ENCODE measurements around the gene PPP2CA.

Gene PPP2CA

DNA sequence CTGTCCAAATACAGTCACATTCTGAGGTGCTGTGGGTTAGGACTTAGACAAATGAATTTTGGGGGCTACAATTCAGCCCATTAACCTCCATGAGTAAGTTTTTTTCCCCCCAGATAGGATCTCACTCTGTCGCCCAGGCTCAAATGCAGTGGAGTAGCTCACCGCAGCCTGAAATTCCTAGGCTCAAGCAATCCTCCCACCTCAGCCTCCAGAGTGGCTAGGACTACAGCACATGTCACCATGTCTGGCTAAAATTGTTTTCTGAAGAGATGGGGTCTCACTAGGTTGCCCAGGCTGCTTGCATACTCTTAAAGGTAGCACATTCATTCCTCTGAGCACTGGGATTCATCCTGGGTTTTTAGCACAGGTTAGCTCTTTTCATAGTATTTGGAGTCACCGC lies 22.2 kb downstream of the PPP2CA start:
- no peak for DNase-seq

DNA sequence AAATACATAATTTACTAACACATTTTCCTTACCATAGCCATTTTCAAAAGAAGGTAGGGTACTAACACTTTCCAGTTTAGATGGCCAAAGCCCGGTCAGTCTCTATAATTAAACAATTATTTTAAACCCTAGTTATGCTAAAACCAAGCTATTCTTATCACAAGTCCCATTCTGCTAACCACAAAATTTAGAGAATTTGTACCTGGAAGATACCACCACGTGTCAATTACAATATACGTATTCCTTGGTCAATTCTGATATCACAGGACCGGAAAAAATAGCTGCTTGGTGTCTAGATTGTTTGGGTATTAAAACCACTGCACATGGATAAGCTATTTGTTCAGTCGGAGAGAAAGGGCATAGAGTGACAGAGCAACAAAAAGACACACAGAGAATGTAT lies 30.2 kb downstream of the PPP2CA start:
- no peak for DNase-seq

DNA sequence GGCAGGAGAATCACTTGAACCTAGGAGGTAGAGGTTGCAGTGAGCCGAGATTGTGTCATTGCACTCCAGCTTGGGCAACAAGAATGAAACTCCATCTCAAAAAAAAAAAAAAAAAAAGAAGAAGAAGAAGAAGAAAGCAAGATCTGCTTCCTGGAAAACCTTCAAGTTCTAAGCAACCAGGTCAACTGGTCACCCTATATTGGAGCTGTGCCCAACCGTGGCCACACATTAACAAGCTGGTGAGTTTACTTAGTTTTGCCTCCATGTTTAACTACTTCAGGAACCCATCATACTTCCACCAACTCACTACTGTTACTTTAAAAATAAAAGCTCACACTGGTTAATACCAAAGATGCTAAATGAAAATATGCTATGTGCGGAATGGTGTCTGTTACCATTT lies 36.8 kb downstream of the PPP2CA start:
- no peak for DNase-seq

DNA sequence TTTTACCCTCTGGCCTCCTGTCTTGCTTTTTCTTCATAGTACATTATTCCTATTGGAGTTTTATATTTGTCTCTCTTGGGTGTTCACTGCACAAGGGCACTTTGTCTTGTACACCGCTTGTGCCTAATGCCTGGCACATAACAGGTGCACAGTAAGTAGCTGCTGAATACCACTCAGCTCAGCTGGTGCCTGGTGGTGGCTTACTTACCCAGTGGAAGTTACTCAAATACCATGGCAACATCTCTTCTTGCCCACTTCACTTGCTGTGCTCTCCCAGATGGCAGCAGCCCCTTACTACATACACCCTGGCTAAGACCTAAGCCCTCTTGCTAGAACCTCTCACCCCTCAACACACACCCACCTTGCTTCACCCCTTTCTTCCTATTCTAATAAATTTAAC lies 37.8 kb downstream of the PPP2CA start:
- DNase-seq = no peak

DNA sequence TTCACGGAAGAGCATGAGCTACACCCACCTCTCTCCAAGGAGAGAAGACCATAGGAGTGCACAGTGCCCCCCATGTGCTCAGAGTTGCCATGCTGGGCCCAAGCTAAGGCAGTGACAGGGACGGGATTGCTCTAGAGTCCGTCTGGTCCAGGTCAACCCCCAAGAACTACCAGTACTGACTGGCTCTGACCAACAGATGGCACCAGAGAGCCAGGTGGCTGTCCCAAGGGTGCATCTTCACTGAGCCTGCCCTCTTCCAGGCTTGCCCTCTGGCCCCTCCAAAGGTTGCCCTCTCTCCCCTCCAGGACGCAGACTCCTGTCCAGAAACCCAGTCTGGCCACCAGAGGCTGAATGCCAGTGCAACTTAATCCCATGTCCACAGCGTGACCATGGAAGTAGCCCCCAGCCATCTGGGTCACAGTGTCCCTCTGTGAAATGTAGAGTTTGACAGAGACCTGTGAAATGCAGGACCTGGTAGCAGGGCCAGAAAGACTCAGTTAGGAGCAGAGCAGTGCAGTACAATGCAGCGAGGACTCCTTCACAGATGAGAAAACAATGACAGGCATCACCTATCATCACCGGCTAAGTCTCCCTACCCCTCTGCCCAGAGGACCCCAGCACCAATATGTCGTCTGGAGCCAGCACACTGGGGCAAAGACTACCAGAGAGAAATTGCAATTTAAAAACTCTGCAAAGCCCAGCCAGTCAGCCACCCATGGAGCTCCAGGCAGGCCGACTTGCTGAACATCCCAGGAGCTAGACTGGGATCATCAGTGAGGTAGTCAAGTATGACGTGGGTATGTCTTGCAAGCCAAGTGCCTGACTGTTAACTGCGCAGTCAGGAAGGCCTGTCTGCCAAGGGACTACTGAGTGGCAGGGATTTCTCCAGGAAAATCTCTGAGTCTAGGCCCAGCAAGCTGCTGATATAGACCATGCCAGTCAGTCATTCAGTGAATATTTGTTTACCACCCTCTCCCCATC lies 41.4 kb downstream of the PPP2CA start:
- peak in 50 of 58 donors; percentile 2 to 74 (median 32) for DNase-seq

DNA sequence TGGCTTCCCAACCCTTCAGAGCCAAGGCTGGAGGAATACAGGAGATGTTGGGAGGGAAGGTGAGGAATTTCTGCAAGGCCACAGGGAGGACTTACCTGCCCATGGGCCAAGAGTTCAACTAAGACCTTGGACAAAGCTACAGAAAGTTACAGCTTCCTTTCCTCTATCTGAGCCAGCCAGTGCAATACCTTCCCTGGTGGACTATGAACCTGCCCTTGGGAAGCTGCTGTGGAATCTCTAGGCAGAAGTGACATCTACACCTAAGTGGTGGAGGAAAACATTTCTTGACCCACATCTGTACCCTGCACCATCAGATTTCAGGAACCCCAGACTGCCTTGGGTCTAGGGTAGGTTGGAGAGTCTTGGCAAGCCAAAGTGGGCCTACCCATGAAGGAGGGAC lies 42.4 kb downstream of the PPP2CA start:
- DNase-seq = no peak

DNA sequence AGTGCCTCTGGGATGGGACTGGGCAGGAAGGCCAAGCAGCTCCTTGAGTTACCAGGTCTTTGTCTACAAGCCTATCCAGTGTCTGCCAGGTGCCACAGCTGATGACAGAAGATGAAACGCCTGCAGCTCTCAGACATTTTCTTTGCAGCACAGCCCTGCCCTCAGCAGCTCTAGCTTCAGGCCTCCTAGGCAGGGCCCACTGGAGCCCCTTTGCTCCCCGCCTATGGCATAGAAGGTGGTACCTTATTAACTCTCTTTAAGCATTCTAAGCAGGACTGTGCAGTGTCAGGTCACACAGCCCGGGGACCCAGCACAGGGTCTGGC lies 47.8 kb downstream of the PPP2CA start:
- DNase-seq = no peak

DNA sequence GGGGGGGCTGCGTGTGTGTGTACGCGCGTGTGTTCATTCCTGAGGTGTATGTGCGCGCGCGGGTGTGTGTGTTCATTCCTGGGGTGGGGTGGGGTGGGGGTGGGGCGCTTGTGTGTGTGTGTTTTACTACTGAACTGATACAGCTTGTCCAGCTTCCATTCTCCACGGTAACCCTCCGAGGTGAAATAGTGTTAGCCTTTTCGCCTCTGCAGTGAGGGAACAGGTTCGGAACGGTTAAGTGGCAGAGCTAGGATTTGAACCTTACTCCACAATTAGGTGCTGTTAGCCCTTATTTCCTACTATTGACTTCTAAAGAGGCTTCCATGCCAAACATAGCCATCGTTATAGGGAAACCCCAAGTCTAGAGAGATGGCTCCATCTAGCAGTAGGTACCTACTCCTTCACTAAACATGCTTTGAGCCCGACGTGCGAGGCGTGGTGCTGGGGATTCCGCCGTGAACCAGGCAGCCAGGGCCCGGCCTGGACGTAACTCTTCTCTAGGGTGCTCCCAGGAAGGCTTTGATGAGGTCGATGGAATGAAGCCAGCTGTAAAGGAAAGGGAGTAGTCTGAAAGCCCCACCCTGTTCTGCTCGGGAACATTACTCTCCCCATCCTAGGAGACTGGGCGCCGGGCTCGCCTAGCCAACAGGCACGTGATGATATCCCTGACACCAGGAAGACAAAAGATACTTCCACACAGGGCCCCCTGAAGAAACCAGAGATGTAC lies 48.3 kb downstream of the PPP2CA start:
- peak in 3 of 58 donors; percentile 55 to 76 (median 70) for DNase-seq

DNA sequence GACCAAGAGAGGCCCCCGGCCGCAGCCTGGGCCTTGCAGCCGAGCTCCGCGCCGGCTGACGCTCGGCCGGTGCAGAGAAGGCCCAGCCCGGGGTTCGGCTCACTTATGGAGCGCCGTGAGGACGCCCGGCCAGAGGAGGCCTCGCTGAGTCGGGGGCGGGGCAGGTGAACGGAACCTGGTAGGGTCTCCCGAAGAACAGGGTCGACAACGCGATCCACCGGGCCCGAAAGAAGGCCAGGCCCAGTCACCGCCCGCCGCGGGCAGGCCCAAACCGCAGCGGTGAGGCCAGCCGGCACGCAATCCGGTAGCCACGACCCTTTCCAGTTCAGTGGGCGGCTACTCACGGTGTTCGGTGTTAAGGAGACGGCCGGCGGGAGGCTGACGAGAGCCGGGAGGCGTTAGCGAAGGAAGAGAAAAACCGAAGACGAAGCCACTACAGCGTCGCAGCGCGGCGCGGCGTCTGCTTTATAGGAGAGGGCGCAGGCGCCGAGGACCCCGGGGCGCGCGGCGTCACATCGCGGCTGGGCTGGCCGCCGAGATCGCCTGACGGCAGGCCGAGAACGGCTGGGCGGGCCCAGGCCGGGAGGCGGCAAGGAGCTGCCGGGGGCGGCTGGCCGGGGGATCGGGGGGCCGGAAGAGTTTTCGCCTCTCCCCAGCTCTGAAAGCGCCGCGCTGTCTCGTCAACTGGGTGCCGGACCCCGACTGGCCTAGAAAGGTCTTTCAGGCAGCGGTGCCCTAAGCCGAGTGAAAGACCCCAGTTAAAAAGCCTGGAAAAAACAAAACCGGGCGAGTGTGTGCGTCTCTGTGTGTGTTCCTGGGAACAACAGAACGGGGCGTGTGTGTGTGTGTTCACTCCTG lies 49.1 kb downstream of the PPP2CA start, which contains the start of gene SKP1:
TSS of gene SKP1 (minus strand) at position 440 of the 858 bp plus-strand sequence. CDS start 2,928 bp downstream, outside the sequence.
- peak; percentile 13 to 95 (median 79) for DNase-seq

DNA sequence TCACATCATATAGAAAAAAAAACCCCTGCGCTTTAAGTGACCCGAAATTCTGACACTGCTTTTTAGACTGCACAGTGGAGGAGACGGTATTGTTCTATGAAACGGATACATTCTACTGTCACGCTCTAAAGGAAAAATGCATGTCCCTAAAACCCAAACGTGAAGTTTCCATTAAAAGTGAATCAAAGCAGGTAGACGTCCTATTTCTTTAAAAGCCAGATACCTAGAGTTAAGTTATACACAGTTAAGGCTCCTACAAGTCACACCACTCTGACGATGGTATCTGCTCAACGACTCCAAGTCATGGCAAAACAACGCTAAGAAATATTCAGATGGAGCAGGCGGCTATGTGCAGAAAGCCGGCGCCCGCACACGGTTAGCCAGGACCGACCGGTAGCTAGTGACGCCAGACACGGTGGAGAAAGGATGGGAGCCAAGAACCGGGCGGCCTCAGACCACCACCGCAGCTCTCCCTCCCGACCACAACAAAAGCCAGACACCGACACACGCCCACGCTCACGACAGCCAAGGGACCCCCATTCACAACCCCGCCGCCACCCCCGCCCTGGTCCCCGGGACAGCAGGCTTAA lies 49.9 kb downstream of the PPP2CA start:
- DNase-seq = peak in 10 of 58 donors; percentile 27 to 62 (median 45)

DNA sequence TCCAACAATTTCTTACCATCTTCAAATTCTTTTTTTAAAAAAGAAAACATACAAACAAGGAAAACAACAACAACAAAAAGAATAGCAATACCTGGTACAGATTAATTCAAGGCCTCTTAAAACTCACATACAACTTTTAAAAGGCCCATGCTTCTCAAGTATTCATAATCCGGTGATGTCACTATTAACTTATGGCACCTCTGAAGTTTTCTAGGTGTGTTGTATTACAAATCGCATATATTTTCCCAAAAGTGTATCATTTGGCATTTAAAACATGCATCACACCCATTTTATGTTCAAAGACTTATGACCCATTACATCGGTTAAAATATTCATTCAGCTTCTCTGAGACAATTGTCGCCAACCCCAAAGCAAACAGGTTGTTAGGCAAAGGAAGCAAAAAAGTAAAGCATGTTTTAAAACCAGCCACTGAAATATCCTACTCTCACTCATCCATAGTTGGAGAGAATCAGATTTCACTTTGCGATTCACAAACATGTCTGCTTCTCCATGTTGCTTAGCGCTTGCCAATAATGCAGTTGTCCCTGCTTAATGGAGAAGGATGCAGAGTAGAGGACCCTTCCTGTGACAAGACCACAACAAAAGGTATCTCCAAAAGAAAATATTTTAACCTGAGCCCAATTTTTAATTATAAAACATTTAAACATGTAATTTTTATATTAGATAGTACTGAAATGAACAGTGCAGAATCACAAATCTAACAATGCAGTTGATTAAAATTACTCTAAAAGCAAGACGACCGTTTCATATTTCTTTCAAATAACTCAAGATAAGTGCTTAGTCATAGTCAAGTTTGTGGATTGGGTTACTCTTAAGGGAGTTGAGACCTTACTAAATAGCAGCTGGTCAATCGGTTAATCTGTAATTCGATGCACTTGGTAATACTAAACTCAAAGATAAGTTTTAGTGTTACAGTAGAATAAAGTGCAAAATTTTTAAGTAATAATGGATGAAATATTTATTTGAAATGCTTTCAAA lies 50.7 kb downstream of the PPP2CA start:
- no peak for DNase-seq

DNA sequence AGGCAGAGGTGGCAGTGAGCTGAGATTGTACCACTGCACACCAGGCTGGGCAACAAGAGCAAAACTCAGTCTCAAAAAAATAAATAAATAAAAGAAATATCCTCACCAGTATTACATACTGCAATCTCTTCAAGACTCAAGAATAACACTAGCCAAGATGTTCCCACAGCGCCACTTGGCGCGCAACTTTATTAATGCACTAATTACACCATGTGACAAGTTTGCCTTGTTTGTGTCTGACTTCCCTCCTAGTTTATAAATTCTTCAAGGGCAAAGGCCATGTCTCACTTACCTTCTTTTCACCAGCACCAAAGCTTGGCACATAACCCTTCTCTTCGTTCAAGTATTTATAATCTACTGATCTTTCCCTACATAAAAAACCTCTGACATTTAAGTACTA lies 53.9 kb downstream of the PPP2CA start:
- peak in 1 of 58 donors; percentile 3 for DNase-seq

DNA sequence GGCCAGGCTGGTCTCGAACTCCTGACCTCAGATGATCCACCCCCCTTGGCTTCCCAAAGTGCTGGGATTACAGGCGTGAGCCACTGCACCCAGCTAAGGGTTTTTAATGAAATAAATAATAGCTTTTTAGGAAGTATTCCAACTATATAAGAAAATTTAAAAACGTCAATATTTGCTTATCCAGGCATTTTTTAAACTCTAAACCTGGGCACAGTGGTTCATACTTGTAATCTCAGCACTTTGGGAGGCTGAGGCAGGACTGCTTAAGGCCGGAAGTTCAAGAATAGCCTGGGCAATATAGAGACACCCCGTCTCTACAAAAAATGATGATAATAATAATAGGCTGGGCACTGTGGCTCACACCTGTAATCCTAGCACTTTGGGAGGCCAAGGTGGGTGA lies 63.3 kb downstream of the PPP2CA start:
- DNase-seq = no peak

DNA sequence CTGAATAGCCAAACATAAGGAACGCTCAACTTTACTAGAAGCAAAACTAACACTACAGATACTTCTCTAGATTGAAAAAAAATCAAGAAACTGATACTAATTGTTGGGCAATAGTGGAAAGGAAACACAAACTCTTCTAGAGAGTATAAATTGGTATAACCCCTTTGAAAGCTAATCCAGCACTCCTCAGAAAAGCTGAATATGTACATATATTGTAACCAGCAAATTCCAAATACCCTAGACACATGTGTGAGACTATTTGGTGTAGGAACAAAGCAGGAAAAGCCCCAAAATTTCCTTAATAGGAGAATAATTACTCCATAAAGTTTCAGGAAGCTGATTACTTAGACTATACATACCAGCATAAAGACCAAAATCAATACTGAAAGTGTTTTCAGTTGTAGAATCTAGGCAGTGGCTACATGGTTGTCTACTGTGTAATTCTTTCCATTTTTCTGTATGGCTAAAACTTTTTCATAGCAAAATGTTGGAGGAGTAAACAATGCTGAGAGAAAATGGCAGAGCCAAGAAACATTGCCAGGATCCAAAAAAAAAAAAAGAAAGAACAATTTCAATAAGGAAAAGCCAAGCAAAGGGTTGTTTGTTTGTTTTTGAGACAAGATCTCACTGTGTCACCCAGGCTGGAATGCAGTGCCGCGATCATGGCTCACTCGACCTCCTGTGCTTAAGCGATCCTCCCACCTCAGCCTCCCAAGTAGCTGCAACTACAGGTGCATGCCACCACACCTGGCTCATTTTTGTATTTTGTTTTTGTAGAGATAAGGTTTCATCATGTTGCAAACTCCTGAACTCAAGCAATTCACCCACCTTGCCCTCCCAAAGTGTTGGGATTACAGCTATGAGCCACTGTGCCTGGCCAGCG lies 64.1 kb downstream of the PPP2CA start:
- no peak for DNase-seq

DNA sequence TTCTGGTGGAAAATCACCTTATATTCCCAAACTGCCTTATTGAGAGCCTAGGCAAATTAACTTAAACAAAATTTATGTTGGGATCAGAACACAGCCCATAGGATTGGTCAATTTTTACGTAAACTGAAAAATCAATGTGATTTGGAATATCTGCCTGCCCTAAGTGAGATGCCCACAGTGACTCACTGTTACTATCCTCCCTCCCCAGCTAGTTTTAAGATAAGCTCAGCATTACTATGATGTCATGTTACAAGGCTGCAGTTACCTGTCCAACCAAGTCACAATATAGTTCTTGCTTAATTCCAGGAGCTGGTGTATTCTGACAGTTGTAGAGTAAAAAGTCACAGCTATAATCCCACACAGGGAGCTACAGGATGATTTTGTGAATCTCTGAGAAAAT lies 72.2 kb downstream of the PPP2CA start:
- no peak for DNase-seq

DNA sequence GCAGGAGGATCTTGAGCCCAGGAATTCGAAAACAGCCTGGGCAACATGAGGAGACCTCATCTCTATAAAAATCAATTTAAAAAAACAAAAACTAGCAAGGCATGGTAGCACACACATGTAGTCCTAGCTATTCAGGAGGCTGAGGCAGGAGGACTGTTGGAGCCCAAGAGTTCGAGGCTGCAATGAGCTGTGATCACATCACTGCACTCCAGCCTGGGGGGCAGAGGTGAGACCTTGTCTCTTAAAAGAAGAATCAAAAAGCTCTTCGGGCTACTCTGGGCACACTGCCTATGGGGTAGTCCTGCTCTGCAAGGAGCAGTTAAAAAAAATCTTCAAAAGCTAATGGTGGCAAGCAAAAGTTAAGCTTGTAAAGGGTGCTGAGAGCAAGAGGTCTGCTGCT lies 72.6 kb downstream of the PPP2CA start:
- DNase-seq = no peak

DNA sequence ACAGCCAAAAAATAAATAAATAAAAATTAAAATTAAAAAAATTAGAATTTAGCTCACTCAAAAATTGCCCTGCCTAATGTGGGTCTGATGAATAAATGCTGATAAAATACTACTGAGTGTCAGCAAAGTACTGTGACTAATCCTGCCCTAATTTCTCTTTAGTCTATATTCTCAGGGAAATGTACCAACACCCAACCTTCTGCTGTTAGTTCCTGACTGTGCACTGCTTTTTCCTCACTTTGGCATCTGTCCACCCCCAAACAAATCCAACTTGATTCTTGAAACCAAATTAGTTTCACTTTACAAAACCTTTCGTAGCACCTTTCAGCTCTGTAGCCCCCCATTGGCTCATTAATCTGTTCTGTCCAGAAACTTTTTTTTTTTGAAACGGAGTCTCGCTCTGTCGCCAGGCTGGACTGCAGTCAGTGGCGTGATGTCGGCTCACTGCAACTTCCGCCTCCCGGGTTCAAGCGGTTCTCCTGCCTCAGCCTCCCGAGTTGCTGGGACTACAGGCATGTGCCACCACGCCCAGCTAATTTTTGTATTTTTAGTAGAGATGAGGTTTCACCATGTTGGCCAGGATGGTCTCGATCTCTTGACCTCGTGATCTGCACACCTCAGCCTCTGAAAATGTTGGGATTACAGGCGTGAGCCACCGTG lies 73.6 kb downstream of the PPP2CA start:
- DNase-seq = peak in 1 of 58 donors; percentile 13

DNA sequence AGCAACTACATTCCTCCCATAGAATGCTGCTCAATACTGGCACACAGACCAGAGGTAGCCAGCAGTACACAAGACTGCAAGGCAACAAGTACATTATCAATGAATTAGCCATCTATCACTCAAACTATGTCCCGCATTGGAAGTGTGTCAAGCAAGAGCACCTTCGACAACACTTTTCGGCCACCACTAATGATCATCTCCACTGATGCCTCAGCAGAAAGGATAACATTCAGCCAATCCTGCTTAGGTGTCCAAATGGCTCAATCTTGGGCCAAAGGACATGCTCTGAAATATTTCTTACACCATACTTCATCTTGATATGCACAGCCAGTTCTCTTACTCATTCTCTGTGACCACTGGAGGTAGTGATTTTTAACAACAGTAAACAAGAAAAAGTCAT lies 74.2 kb downstream of the PPP2CA start:
- no peak for DNase-seq
